ENCODE measurements around the gene ZNF750.

ZNF750 gene

DNA sequence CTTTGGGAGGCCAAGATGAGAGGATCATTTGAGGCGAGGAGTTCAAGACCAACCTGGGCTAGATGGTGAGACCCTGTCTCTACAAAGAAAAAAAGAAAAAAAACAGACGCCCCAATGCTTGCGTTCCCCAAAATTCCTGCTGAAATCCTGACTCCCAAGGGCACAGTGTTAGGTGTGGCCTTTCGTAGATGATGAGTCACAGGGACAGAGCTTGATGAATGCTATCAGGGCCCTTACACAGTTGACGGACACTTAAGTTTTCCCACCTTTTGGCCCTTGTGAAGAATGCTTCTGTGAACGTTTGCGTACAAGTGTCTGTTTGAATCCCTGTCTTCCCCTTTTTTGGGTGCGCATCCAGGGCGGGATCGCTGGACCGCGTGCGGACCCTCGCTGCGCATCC lies 16.5 kb upstream of the ZNF750 start:
- H3K9me3 Mint-ChIP-seq, result no peaks in the 10 kb centered on the region
- no peaks in the 10 kb centered on the region for H3K27me3 Mint-ChIP-seq
- H3K36me3 Mint-ChIP-seq (ENCODE audit: low read depth), result peaks cover 28% of the 10 kb centered on the region
- H3K4me1 Mint-ChIP-seq (ENCODE audit: low read depth), result peaks cover 36% of the 10 kb centered on the region
- no peak overlapping the region for H3K27ac Mint-ChIP-seq
- H3K4me3 Mint-ChIP-seq, result no peak overlapping the region

DNA sequence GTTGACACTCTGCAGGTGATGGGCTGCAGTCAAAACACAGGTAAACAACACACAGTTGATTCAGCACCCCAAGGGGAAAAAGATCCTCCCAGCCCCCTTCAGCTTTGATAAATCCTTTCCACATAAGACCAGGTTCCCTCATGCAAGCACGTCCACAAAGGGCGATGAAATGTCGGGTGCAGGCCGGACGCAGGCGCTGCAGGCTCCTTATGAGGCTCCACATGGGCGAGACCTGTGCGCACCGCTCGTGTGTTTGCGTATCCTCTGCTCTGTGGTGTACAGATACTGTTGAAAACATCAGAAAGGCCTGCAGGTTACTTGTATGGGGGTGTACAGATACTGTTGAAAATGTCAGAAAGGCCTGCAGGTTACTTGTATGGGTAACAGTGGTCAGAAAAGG lies 14.4 kb upstream of the ZNF750 start:
- Mint-ChIP-seq H3K4me3 (no peak overlapping the region), H3K27ac (no peak overlapping the region), H3K36me3 (ENCODE audit: low read depth) (peaks cover 38% of the 10 kb centered on the region), H3K9me3 (no peaks in the 10 kb centered on the region), H3K27me3 (no peaks in the 10 kb centered on the region), H3K4me1 (ENCODE audit: low read depth) (peaks cover 17% of the 10 kb centered on the region)

DNA sequence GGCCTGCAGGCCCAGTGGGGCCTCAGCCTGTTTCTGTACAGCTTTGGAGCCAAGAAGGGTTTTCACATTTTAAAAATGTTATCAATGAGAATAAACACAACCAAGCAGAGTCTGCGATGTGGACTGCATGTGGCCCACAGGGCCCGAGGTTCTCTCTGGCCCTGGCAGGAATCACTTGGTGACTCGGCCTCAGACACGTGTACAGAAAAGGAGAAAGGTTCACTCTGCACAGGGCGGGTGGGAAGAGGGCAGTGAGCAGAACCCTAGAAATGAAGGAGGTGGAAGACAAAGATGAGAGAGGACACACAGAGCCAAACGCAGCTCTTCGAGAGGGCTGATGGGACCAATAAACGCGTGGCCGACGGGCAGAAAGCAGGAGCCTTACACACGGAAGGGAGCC lies 11.6 kb upstream of the ZNF750 start:
- Mint-ChIP-seq H3K36me3 (ENCODE audit: low read depth) (peaks cover 38% of the 10 kb centered on the region), H3K4me3 (no peak overlapping the region), H3K4me1 (ENCODE audit: low read depth) (peaks cover 15% of the 10 kb centered on the region), H3K9me3 (no peaks in the 10 kb centered on the region), H3K27ac (no peak overlapping the region), H3K27me3 (no peaks in the 10 kb centered on the region)

DNA sequence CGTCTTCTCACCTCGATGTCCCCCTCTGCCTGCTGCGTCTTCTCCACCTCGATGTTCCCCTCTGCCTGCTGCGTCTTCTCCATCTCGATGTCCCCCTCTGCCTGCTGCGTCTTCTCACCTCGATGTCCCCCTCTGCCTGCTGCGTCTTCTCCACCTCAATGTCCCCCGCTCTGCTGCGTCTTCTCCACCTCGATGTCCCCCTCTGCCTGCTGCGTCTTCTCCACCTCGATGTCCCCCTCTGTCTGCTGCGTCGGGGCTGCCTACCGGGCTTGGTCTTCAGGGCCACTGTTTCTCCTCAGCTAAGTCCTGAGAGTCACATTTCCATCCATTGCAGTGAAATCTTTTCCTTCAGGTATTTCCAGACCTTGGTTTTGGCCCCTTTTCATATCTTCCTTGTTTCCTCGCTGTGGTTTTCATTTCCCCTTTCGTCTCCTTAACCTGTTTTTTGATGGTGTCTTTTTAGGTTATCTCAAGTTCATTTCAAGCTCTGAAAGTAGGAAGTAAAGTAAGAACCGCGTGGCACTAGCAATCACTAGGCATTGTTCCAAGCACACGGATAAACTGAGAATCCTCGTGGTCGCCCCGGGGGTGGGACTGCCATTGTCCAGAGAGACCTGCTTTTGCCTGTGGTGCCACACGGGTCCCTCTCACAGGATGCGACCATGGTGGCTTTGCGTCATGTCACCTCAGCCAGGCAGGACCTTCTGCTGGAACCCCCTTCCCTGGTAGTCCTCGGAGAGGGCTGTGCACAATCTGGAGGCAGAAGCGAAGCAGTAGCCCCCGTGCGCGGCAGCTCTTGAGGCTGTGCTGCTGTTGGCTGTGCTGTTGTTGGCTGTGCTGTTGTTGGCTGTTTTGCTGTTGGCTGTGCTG lies 9.5 kb upstream of the ZNF750 start:
- H3K27ac Mint-ChIP-seq, result no peak overlapping the region
- peaks cover 15% of the 10 kb centered on the region for H3K4me1 Mint-ChIP-seq (ENCODE audit: low read depth)
- peaks cover 23% of the 10 kb centered on the region for H3K36me3 Mint-ChIP-seq (ENCODE audit: low read depth)
- H3K9me3 Mint-ChIP-seq, result no peaks in the 10 kb centered on the region
- H3K4me3 Mint-ChIP-seq, result no peak overlapping the region
- H3K27me3 Mint-ChIP-seq, result no peaks in the 10 kb centered on the region

DNA sequence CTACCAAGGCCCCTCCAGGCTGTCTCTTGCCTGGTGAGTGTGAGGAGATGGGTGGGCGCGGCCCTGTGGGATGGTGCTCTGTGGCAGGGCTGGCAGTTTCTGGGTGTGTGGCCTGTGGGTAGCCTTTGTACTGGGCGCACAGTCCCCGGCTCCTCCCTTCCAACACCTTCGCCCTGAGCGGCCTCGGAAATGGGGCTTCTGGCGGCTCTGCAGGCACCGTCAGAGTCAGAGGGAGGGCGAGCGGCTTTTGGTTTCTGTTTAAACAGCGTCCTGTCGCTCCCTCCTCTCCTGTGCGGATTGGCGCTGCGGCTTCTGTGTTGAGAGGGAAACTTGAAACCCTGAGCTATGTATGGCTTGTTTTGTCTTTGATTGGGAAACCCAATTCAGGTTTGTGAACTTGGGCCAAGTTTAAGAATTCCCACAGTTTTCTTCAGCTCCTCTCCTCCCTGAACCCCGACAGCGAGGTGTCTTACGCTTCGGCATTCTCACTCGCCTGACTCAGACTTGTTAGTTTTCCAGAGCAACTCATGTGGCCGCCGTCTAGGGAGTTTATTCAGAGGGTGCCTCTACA lies 8.3 kb upstream of the ZNF750 start:
- Mint-ChIP-seq H3K27me3 (no peaks in the 10 kb centered on the region), H3K27ac (peak overlapping the region; percentile 60), H3K4me1 (ENCODE audit: low read depth) (peaks cover 15% of the 10 kb centered on the region), H3K9me3 (no peaks in the 10 kb centered on the region), H3K4me3 (peak overlapping the region; percentile 61), H3K36me3 (ENCODE audit: low read depth) (peaks cover 19% of the 10 kb centered on the region)

DNA sequence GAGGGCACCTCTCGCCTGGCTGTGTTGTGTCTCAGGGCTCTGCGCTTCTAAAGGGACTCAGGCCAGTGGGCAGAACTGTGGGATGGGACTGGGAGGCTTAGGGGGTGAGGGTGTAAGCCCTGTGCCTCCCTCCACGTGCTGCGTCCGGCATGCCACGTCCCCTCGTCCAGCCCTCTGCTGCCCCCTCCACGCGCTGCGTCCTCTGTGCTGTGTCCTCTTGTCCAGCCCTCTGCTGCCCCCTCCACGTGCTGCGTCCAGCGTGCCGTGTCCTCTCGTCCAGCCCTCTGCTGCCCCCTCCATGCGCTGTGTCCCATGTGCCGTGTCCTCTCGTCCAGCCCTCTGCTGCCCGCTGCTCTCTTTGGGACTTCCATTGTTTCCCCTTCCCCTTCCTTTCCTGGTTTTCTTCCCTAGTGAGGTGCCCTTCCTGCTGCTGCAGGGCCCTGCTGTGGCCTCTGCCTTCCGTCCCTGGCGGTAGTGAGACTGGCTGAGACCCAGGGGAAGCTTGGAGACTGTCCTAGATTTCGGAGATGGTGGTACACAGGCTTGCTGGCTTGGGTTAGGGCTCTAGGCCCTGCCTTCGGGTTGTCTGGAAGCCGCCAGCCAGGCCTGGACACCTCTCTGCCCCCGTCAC lies 6.4 kb upstream of the ZNF750 start:
- Mint-ChIP-seq H3K27me3 (no peaks in the 10 kb centered on the region), H3K4me3 (no peak overlapping the region), H3K9me3 (no peaks in the 10 kb centered on the region), H3K4me1 (ENCODE audit: low read depth) (peaks cover 15% of the 10 kb centered on the region), H3K36me3 (ENCODE audit: low read depth) (peaks cover 16% of the 10 kb centered on the region), H3K27ac (no peak overlapping the region)

DNA sequence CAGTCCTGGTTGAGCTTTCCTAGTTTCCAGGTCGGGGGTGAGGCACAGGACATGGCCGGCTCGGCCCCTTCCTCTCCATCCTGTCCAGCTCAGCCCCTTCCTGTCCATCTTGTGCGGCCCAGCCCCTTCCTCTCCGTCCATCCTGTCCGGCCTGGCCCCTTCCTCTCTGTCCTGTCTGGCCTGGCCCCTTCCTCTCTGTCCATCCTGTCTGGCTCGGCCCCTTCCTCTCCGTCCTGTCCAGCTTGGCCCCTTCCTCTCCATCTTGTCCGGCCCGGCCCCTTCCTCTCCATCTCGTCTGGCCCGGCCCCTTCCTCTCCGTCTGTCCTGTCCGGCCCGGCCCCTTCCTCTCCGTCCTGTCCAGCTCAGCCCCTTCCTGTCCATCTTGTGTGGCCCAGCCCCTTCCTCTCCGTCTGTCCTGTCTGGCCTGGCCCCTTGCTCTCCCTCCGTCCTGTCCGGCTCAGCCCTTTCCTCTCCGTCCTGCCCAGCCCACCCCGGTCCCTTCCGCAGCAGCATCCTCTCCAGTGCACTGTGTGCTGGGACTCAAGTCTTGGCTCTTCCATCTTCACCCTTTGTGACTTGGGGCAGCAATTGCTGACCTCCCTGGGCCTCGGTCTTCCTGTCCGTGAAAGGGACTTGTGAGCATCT lies 5.5 kb upstream of the ZNF750 start:
- Mint-ChIP-seq H3K27me3 (no peaks in the 10 kb centered on the region), H3K4me1 (ENCODE audit: low read depth) (peaks cover 15% of the 10 kb centered on the region), H3K27ac (no peak overlapping the region), H3K9me3 (no peaks in the 10 kb centered on the region), H3K4me3 (no peak overlapping the region), H3K36me3 (ENCODE audit: low read depth) (peaks cover 9% of the 10 kb centered on the region)

DNA sequence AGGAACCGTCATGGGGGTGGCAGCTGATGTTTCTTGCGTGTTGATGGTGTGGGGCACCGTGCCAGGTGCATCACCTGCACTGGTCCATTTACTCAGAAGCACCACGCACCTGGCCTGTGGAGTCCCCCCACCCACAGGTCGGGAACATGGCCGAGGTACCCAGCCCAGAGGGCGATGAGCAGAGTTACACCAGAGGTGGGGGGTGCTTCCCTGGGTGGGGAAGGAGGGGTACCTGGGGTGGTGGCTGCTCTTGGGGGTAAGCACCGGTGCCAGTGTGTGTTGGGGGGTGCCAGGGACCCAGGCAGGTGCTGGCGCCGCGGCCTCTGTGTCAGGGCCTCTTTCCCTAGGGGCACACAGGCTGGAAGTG lies 5.0 kb upstream of the ZNF750 start:
- Mint-ChIP-seq H3K27me3 (no peaks in the 10 kb centered on the region), H3K9me3 (no peaks in the 10 kb centered on the region), H3K36me3 (ENCODE audit: low read depth) (peaks cover 9% of the 10 kb centered on the region), H3K4me3 (no peak overlapping the region), H3K27ac (no peak overlapping the region), H3K4me1 (ENCODE audit: low read depth) (peaks cover 15% of the 10 kb centered on the region)

DNA sequence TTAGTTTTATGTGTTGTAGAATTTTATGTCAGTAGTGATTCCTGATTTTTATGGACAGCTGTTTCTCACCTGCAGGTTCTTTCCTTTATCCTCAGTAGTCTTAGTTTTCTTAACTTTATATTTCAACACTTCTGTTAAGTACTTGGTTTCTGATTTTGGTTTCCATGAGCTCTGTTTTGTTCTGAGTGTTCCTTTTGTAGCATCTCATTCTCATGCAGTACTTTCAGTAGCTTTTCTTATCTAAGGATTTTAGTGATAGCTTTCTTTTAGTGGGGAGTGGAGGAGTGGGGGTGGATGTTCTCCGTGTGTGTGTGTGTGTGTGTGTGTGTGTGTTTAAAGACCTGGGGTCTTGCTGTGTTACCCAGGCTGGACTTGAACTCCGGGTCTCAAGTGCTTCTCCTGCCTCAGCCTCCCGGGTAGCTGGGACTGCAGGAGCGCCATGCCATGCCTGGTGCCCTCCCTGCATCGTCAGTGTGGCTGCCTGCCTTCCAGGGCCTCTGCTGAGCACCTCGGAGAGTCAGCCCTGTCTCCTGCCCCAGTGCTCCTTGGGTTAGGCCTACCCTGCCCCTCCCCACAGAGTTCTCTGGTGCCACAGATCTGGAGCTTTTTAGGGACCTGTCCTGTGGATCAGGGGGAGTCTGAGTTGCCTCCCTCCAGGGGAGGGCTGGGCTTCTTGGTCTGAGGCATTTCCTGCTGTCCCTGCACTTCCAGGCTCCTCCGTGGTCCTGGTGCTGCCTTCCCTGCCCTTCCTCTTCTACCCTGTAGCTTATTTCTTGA lies 4.3 kb upstream of the ZNF750 start:
- Mint-ChIP-seq H3K9me3 (no peaks in the 10 kb centered on the region), H3K4me3 (no peak overlapping the region), H3K27me3 (no peaks in the 10 kb centered on the region), H3K4me1 (ENCODE audit: low read depth) (peaks cover 11% of the 10 kb centered on the region), H3K36me3 (ENCODE audit: low read depth) (peaks cover 4% of the 10 kb centered on the region), H3K27ac (no peak overlapping the region)

DNA sequence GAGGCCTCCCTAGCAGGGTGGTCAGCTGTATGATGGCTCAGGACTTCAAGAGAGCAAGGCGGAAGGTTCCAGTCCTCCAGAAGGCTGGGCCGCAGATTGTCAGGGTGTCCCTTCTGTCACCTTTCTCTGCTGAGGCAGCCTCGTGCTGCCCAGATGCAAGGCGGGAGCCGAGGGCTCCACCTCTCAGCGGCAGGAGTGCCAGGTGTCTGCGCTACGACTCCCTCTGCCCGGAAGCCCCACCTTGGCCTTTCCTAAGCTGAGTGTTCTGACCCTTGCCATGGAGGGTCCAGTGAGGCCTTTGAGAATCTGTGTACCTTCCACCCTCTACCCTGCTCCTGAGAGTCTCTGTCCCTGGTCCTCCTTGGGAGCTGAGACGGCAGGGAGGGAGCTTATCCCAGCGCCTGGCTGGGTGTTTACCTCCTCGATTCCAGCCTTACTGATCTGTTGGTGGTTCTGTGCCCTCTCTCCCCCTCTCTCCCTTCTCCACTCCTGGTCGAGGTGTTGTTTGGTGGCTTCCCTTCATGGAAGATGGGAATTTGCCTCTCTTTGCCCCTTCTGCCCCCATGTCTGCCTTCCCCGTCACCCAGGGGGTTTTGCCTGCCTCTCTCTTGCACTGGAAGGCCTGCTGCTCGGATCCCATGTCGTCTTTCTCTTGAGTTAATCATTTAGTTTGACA lies 2.2 kb upstream of the ZNF750 start:
- no peak overlapping the region for H3K27ac Mint-ChIP-seq
- no peaks in the 10 kb centered on the region for H3K36me3 Mint-ChIP-seq (ENCODE audit: low read depth)
- no peak overlapping the region for H3K4me3 Mint-ChIP-seq
- H3K4me1 Mint-ChIP-seq (ENCODE audit: low read depth), result no peaks in the 10 kb centered on the region
- no peaks in the 10 kb centered on the region for H3K9me3 Mint-ChIP-seq
- H3K27me3 Mint-ChIP-seq, result no peaks in the 10 kb centered on the region

DNA sequence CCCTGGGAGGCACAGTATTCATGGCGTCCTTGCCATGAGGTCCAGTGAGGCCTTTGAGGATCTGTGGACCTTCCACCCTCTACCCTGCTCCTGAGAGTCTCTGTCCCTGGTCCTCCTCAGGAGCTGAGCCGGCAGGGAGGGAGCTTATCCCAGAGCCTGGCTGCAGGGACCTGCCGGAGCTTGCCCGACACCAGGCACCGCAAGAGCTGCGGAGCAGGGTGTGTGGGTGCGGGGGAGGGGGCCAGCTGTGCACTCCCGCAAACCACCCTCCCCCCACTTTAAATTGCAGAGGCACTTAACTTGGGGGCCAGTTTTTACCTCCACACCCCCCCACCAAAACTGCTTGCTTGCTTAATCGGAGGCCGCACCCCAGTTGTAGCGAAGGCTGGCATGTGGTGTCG lies 609 bp upstream of the ZNF750 start:
- Mint-ChIP-seq H3K4me1 (ENCODE audit: low read depth) (no peaks in the 10 kb centered on the region), H3K27ac (no peak overlapping the region), H3K36me3 (ENCODE audit: low read depth) (no peaks in the 10 kb centered on the region), H3K9me3 (no peaks in the 10 kb centered on the region), H3K27me3 (no peaks in the 10 kb centered on the region), H3K4me3 (no peak overlapping the region)

DNA sequence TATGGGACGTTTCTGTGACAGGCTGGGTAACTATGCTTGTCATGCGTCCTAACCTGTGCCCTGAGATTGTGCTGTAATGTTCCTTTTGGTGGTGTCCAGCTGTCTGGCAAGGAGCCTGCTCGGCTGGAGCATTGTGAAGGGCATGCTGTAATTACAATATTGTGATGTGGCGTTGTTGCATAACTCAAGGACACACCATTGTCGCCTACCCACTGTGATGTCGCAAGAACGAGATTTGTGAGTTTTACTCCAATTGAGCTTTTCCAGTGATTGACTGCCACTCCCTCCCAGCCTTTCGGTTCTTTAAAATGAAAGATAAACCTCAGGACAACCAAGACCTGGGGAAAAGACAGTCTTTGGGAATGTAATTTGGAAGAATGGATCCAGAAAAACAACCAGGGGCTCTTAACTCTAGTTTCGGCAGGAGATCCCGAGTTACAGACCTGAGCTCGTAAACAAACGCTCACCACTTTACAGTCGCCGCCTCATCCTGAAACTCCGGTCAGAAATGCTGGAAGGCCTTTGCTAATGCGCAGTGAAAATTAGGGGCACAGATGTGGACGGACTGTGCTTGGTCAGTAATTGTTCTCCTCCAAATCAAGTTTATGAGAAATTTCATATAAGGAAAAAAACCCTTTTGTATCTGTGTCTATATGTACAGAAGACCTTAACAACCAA lies 1.3 kb downstream of the ZNF750 start:
- Mint-ChIP-seq H3K36me3 (ENCODE audit: low read depth) (peaks cover under 1% of the 10 kb centered on the region), H3K9me3 (no peaks in the 10 kb centered on the region), H3K4me1 (ENCODE audit: low read depth) (no peaks in the 10 kb centered on the region), H3K27ac (no peak overlapping the region), H3K27me3 (no peaks in the 10 kb centered on the region), H3K4me3 (no peak overlapping the region)

DNA sequence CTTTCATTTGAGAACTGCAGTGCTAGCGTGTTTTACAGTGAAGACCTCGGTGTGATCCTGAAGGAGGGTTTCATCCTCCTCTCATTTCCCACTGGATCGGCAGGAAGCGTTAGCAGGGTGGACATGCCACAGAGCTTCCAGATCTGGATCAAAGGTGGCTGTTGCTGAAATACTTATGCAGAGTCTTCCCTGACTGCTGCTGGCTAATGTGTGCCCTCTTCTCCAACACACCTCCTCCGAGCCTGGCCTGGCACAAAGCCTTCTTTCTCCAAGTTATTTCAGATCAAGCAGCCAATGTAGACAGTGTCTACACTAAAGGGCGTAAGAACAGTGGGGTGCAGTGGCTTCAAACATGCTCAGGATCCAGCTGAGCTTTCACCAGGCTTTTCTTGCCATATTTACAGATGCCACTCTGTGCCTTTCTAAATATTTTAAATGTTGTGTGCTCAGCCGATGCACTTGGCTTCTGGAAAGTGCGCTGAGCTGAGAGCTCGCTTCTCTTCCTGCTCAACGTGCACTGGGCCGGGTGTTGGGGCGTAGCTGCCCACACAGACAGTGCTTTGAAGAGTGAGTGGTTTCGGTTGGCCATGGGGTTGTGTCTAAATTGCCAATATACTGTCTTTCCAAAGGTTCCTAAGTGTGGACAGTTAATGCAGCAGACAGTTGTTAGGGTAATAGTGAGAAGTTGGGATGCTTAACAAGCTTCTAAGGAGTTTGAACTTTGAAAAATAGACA lies 2.1 kb downstream of the ZNF750 start:
- Mint-ChIP-seq H3K27ac (no peak overlapping the region), H3K27me3 (no peaks in the 10 kb centered on the region), H3K4me3 (no peak overlapping the region), H3K4me1 (ENCODE audit: low read depth) (no peaks in the 10 kb centered on the region), H3K36me3 (ENCODE audit: low read depth) (peaks cover 4% of the 10 kb centered on the region), H3K9me3 (no peaks in the 10 kb centered on the region)

Measured in stimulated activated naive CD8-positive, alpha-beta T cell treated with anti-CD3 and anti-CD28 coated beads, Interleukin-15, Interleukin-2, amounts not matched to agents 100 ng/mL and 50 ng/mL, for 24 hours (primary cell).